Caco-2 (cell line): ENCODE data around the gene ATP8A2. TPM values are rescaled to one million over a fixed set of nuclear protein-coding genes. Genes with fewer than 3 reads are reported as not detected.

ENCODE experiments used
- BruUV-seq: library from RNA; stranded (reverse); fragments of 400-500 nt; replicated peaks from 2 replicates; lab custom pipeline; 2021; lab: Mats Ljungman, UMichigan
- CTCF ChIA-PET: fragments of 300-600 bp; sonication (Branson Sonifier 250); formaldehyde crosslinking; loops from one replicate; lab custom pipeline; 2022; ENCODE audit warnings: antibody characterized with exemption; lab: Charles Lee
- POLR2A ChIA-PET: fragments of 300-600 bp; sonication (Branson Sonifier 250); formaldehyde crosslinking; loops from one replicate; lab custom pipeline; 2022; ENCODE audit warnings: antibody characterized with exemption; lab: Charles Lee
- DNase-seq, 2 experiments: peaks; one replicate each; pipeline versions ENCODE4 v3.0.0 to v3.0.0-alpha.2; 2020 to 2022
- H3K27me3 ChIP-seq: replicated peaks from 2 replicates; pipeline ENCODE4 v1.6.0; 2011; ENCODE audit warnings: low read length; ENCODE audit not compliant: control insufficient read depth, insufficient read depth
- H3K36me3 ChIP-seq: 2 replicates; pipeline ENCODE4 v1.5.1; 2011; ENCODE audit warnings: low read length; ENCODE audit not compliant: control insufficient read depth, insufficient read depth
- H3K4me1 ChIP-seq: fragments of 250-450 bp; sonication (Bioruptor Pico); 2 replicates; pipeline ENCODE4 v1.5.1; 2020; ENCODE audit warnings: mild to moderate bottlenecking
- H3K4me3 ChIP-seq: 2 replicates; pipeline ENCODE4 v1.5.1; 2011; ENCODE audit warnings: low read depth, mild to moderate bottlenecking, control low read depth, low read length
- H3K9me3 ChIP-seq: fragments of 250-450 bp; sonication (Bioruptor Pico); 2 replicates; pipeline ENCODE4 v1.5.1; 2020; ENCODE audit warnings: mild to moderate bottlenecking, moderate library complexity
- H3K27ac Mint-ChIP-seq: one replicate; pipeline ENCODE4 v1.8.0; 2022; ENCODE audit warnings: mixed read lengths; ENCODE audit not compliant: unreplicated experiment
- H3K27me3 Mint-ChIP-seq: one replicate; pipeline ENCODE4 v1.8.0; 2022; ENCODE audit warnings: mixed read lengths; ENCODE audit not compliant: insufficient read depth, unreplicated experiment
- H3K36me3 Mint-ChIP-seq: one replicate; pipeline ENCODE4 v1.8.0; 2022; ENCODE audit warnings: mild to moderate bottlenecking, mixed read lengths; ENCODE audit not compliant: insufficient read depth, unreplicated experiment
- H3K4me1 Mint-ChIP-seq: one replicate; pipeline ENCODE4 v1.8.0; 2022; ENCODE audit warnings: low read depth, mixed read lengths; ENCODE audit not compliant: unreplicated experiment
- H3K4me3 Mint-ChIP-seq: one replicate; pipeline ENCODE4 v1.8.0; 2022; ENCODE audit warnings: mild to moderate bottlenecking, moderate library complexity, mixed read lengths; ENCODE audit not compliant: unreplicated experiment
- H3K9me3 Mint-ChIP-seq: one replicate; pipeline ENCODE4 v1.8.0; 2022; ENCODE audit warnings: mixed read lengths; ENCODE audit not compliant: unreplicated experiment
- intact Hi-C: fragments of 100-400 bp; cut with micrococcal nuclease; formaldehyde crosslinking; loops from one replicate; pipeline ENCODE4 v1.10.0; 2022; ENCODE audit not compliant: unreplicated experiment
- total RNA-seq: library from RNA; stranded (reverse); gene quantifications from 2 replicates; pipeline ENCODE4 v1.2.3, GENCODE V29; 2022
- TF ChIP-seq, protein P1 (sequence below), 2 experiments: fragments of 200-600 bp in 1 of 2; IDR thresholded peaks; 1 replicate in 1 of 2; 2 replicates in 1 of 2; pipeline versions ENCODE4 v1.5.1 to v1.8.0; 2011 to 2022; ENCODE audit warnings: antibody characterized with exemption in 1 of 2, control low read depth in 1 of 2, inconsistent platforms in 1 of 2, low read depth in 1 of 2, low read length in 1 of 2, mild to moderate bottlenecking in 1 of 2, moderate library complexity in 1 of 2; ENCODE audit not compliant: insufficient read depth in 1 of 2, severe bottlenecking in 1 of 2, unreplicated experiment in 1 of 2

ATP8A2 gene
- total RNA-seq, 1 experiment from 2014 or later, result 0.05 TPM

DNA sequence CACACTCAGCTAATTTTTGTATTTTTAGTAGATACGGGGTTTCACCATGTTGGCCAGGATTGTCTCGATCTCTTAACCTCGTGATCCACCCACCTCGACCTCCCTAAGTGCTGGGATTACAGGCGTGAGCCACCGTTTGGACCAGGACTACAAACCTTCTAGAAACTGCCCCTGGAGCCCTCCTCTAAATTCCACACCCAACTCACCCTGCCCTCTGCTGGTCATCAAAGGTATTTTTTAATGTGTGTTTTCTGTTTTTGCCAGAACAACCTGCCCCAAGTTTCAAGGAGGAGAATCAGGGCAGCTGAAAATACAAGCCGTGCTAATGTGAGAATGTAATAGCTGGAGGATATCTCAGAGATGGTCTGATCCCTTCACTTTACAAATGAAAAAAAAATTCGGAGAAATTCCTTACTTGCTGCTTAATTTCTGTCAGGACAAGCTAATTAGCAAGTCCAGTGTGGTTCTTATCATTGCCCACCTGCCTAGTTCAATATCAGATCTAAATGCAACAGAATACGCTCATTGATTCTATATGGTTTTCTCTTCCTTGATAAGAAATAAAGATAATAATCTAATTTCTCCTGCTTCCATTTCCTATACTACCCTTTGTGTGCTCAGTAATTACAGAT, 4.1 kb downstream of the ATP8A2 start:
- Histone ChIP-seq H3K36me3 (no peaks in the 10 kb centered on the region), H3K4me1 (no peaks in the 10 kb centered on the region), H3K9me3 (no peaks in the 10 kb centered on the region), H3K27me3 (no peaks in the 10 kb centered on the region; the same call in 1 of the 2 replicates), H3K4me3 (no peak overlapping the region)
- H3K4me3 Mint-ChIP-seq, result no peak overlapping the region
- DNase-seq, result peak; percentile 49 to 72
- H3K27me3 Mint-ChIP-seq, result peaks cover 14% of the 10 kb centered on the region
- POLR2A ChIA-PET, result no interaction called here
- TF ChIP-seq, protein P1, sequence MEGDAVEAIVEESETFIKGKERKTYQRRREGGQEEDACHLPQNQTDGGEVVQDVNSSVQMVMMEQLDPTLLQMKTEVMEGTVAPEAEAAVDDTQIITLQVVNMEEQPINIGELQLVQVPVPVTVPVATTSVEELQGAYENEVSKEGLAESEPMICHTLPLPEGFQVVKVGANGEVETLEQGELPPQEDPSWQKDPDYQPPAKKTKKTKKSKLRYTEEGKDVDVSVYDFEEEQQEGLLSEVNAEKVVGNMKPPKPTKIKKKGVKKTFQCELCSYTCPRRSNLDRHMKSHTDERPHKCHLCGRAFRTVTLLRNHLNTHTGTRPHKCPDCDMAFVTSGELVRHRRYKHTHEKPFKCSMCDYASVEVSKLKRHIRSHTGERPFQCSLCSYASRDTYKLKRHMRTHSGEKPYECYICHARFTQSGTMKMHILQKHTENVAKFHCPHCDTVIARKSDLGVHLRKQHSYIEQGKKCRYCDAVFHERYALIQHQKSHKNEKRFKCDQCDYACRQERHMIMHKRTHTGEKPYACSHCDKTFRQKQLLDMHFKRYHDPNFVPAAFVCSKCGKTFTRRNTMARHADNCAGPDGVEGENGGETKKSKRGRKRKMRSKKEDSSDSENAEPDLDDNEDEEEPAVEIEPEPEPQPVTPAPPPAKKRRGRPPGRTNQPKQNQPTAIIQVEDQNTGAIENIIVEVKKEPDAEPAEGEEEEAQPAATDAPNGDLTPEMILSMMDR (IDR thresholded peaks at IDR 0.05; ENCODE audit: insufficient read depth in 1 of 2, low read depth in 1 of 2, low read length in 1 of 2, severe bottlenecking in 1 of 2, unreplicated experiment in 1 of 2), result peak; percentile 67 to 70
- CTCF ChIA-PET, result interaction anchor here (0.6 kb wide), 2 partner anchors 582 to 665 kb away, joined by 3 to 4 read pairs; no protein-coding TSS in a partner anchor
- H3K4me1 Mint-ChIP-seq, result no peaks in the 10 kb centered on the region
- intact Hi-C loops, result loop anchor here (1.0 kb wide), 1 partner anchor 109 kb away; no protein-coding TSS in a partner anchor
- no peaks in the 10 kb centered on the region for H3K9me3 Mint-ChIP-seq
- BruUV-seq, result no TSS peak
- H3K27ac Mint-ChIP-seq, result no peak overlapping the region
- H3K36me3 Mint-ChIP-seq, result no peaks in the 10 kb centered on the region

DNA sequence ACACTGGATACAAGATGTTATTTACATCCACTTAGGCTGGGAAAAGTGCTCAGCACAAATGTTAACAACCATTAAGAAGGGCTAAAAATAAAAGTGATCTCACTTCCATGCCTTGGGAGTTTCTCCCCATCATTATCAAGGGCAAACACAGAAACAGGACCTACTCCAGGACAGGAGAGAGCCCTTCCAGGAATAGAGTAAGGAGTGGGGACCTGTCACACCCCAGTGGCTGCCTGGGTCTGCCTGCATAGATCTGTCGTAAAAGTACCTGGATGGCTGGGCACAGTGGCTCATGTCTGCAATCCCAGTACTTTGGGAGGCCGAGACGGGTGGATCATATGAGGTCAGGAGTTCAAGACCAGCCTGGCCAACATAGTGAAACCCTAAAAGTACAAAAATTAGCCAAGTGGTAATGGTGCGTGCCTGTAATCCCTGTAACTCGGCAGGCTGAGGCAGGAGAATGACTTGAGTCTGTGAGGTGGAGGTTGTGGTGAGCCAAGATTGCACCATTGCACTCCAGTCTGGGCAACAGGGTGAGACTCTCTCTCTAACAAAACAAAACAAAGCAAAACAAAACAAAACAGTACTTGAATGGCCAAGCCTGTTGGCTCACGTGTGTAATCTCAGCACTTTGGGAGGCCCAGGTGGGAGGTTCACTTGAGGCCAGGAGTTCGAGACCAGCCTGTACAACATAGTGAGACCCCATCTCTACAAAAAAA, 5.6 kb downstream of the ATP8A2 start:
- Mint-ChIP-seq H3K36me3 (no peaks in the 10 kb centered on the region), H3K4me1 (no peaks in the 10 kb centered on the region), H3K27me3 (peaks cover 20% of the 10 kb centered on the region), H3K4me3 (no peak overlapping the region), H3K27ac (no peak overlapping the region), H3K9me3 (no peaks in the 10 kb centered on the region)
- DNase-seq, result no peak
- intact Hi-C loops, result no loop called here
- no peaks in the 10 kb centered on the region for H3K36me3 ChIP-seq
- H3K27me3 ChIP-seq, result no peaks in the 10 kb centered on the region; the same call in 1 of the 2 replicates
- no peaks in the 10 kb centered on the region for H3K9me3 ChIP-seq
- H3K4me1 ChIP-seq, result no peaks in the 10 kb centered on the region
- POLR2A ChIA-PET, result no interaction called here
- TF ChIP-seq, protein P1 (IDR thresholded peaks at IDR 0.05; ENCODE audit: insufficient read depth in 1 of 2, low read depth in 1 of 2, low read length in 1 of 2, severe bottlenecking in 1 of 2, unreplicated experiment in 1 of 2), result no peak
- CTCF ChIA-PET, result no interaction called here
- H3K4me3 ChIP-seq, result no peak overlapping the region
- no TSS peak for BruUV-seq

DNA sequence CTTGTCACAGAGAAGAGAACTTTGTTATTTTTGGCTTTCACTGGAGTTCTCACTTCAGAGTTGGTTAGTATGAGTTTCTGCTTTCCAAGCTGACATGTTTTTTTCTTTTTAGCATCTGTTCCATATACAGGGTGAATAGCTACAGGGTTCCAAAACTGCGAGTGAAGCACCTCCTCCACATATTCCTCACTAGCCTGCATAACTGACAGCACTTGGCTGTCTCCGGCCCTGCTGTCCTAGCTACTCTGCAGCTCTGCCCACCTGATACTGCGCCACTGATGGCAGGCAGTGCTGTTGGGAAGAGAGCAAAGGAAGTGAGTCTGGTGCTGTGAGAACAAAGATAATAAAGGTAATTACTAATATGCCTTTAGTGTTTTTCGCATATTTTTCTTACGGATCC, 6.8 kb downstream of the ATP8A2 start:
- BruUV-seq, result no TSS peak
- H3K4me1 ChIP-seq, result no peaks in the 10 kb centered on the region
- ChIA-PET CTCF (no interaction called here), POLR2A (no interaction called here)
- H3K4me3 Mint-ChIP-seq, result no peak overlapping the region
- no peak for DNase-seq
- H3K36me3 Mint-ChIP-seq, result no peaks in the 10 kb centered on the region
- intact Hi-C loops, result no loop called here
- no peaks in the 10 kb centered on the region for H3K9me3 Mint-ChIP-seq
- H3K4me1 Mint-ChIP-seq, result no peaks in the 10 kb centered on the region
- H3K27me3 ChIP-seq, result no peaks in the 10 kb centered on the region; the same call in 1 of the 2 replicates
- no peaks in the 10 kb centered on the region for H3K9me3 ChIP-seq
- no peak overlapping the region for H3K4me3 ChIP-seq
- peaks cover 15% of the 10 kb centered on the region for H3K27me3 Mint-ChIP-seq
- H3K36me3 ChIP-seq, result no peaks in the 10 kb centered on the region
- TF ChIP-seq, protein P1 (IDR thresholded peaks at IDR 0.05; ENCODE audit: insufficient read depth in 1 of 2, low read depth in 1 of 2, low read length in 1 of 2, severe bottlenecking in 1 of 2, unreplicated experiment in 1 of 2), result no peak
- no peak overlapping the region for H3K27ac Mint-ChIP-seq
